Hepatocyte (in vitro differentiated cells): ENCODE measurements around the gene CHAF1A.

Experiments used
- CTCF ChIP-seq: fragments of 200-600 bp; sonication (generic); IDR thresholded peaks from 2 replicates; pipeline ENCODE4 v1.5.1; 2016; ENCODE audit warnings: antibody characterized with exemption, mild to moderate bottlenecking; ENCODE audit not compliant: poor library complexity
- EZH2 ChIP-seq: fragments of 200-600 bp; sonication (generic); IDR thresholded peaks from 2 replicates; pipeline ENCODE4 v1.6.1; 2016; ENCODE audit warnings: antibody characterized with exemption, mild to moderate bottlenecking, borderline replicate concordance
- EZH2phosphoT487 ChIP-seq: fragments of 200-600 bp; sonication (generic); IDR thresholded peaks from one replicate; pipeline ENCODE4 v1.6.1; 2018; ENCODE audit warnings: antibody characterized with exemption, mild to moderate bottlenecking, low read depth, moderate library complexity; ENCODE audit not compliant: unreplicated experiment, severe bottlenecking

- TF ChIP-seq CTCF: no peak
- TF ChIP-seq EZH2phosphoT487: no peak
- no peak for TF ChIP-seq EZH2
Observed at GRCh38 chr19:4376671-4376990, 25.8 kb upstream of the CHAF1A start.
